IMR-90 (cell line): ENCODE results near the gene RSBN1. TPM values are rescaled to one million over a fixed set of nuclear protein-coding genes. Genes with fewer than 3 reads are reported as not detected.

Experiments
- ATAC-seq: fragments of 200-7000 bp; cut with Tn5 transposase; 2 replicates; pipeline ENCODE4 v1.9.1; 2020; ENCODE audit warnings: low read depth, mild to moderate bottlenecking, moderate library complexity
- BruUV-seq: library from RNA; stranded (reverse); fragments of 400-500 nt; replicated peaks from 2 replicates; lab custom pipeline; 2021; lab: Mats Ljungman, UMichigan
- CTCF ChIA-PET: fragments of 300-600 bp; formaldehyde crosslinking; extraction: SDS; loops from one replicate; lab custom pipeline; 2021; ENCODE audit warnings: antibody characterized with exemption; lab: Yijun Ruan, JAX
- POLR2A ChIA-PET: fragments of 300-600 bp; sonication (Branson Sonifier 250); formaldehyde crosslinking; loops from one replicate; lab custom pipeline; 2022; ENCODE audit warnings: antibody characterized with exemption; ENCODE audit not compliant: unreplicated experiment; lab: Charles Lee
- DNase-seq: peaks from one replicate; pipeline ENCODE4 v3.0.0; 2013
- H2AFZ ChIP-seq: replicated peaks from 2 replicates; pipeline ENCODE3; 2013; ENCODE audit warnings: low read length, mild to moderate bottlenecking; ENCODE audit not compliant: poor library complexity
- H2AK5ac ChIP-seq: 2 replicates; pipeline ENCODE4 v1.6.1; 2013; ENCODE audit warnings: low read depth, low read length, inconsistent platforms
- H2AK9ac ChIP-seq: replicated peaks from 2 replicates; pipeline ENCODE3; 2013; ENCODE audit warnings: mild to moderate bottlenecking, low read depth, low read length, moderate library complexity; ENCODE audit not compliant: poor library complexity
- H2BK120ac ChIP-seq: 2 replicates; pipeline ENCODE4 v1.6.1; 2013; ENCODE audit warnings: low read depth, low read length, inconsistent platforms
- H2BK15ac ChIP-seq: 3 replicates; pipeline ENCODE4 v1.6.1; 2013; ENCODE audit warnings: low read depth, low read length, inconsistent platforms
- H2BK20ac ChIP-seq: 2 replicates; pipeline ENCODE4 v1.6.1; 2013; ENCODE audit warnings: low read depth, mild to moderate bottlenecking, inconsistent platforms, low read length, moderate library complexity
- H2BK5ac ChIP-seq: 2 replicates; pipeline ENCODE4 v1.6.1; 2013; ENCODE audit warnings: mild to moderate bottlenecking, low read depth, low read length, inconsistent platforms; ENCODE audit not compliant: poor library complexity, severe bottlenecking
- H3K14ac ChIP-seq: replicated peaks from 2 replicates; pipeline ENCODE4 v1.6.1; 2013; ENCODE audit warnings: low read depth, low read length, inconsistent platforms
- H3K18ac ChIP-seq: 2 replicates; pipeline ENCODE4 v1.6.1; 2013; ENCODE audit warnings: low read depth, low read length, control low read depth
- H3K23ac ChIP-seq: 2 replicates; pipeline ENCODE4 v1.6.1; 2013; ENCODE audit warnings: low read depth, low read length, inconsistent platforms
- H3K27ac ChIP-seq: 2 replicates; pipeline ENCODE4 v1.5.1; 2013; ENCODE audit warnings: mild to moderate bottlenecking, control low read depth, low read length; ENCODE audit not compliant: insufficient read depth
- H3K27me3 ChIP-seq: 2 replicates; pipeline ENCODE4 v1.6.1; 2013; ENCODE audit warnings: low read length; ENCODE audit not compliant: control insufficient read depth, insufficient read depth
- H3K36me3 ChIP-seq: 2 replicates; pipeline ENCODE4 v1.6.1; 2013; ENCODE audit warnings: low read length, mixed read lengths; ENCODE audit not compliant: control insufficient read depth, insufficient read depth
- H3K4ac ChIP-seq: 2 replicates; pipeline ENCODE4 v1.6.1; 2013; ENCODE audit warnings: low read depth, low read length, inconsistent platforms
- H3K4me1 ChIP-seq: 2 replicates; pipeline ENCODE4 v1.6.1; 2013; ENCODE audit warnings: low read length, mixed read lengths; ENCODE audit not compliant: control insufficient read depth, insufficient read depth
- H3K4me2 ChIP-seq: 2 replicates; pipeline ENCODE4 v1.6.1; 2013; ENCODE audit warnings: low read depth, mild to moderate bottlenecking, control low read depth, low read length, moderate library complexity
- H3K4me3 ChIP-seq: 2 replicates; pipeline ENCODE4 v1.5.1; 2013; ENCODE audit warnings: low read depth, mild to moderate bottlenecking, control low read depth, low read length, moderate library complexity; ENCODE audit not compliant: insufficient read depth
- H3K56ac ChIP-seq: 2 replicates; pipeline ENCODE4 v1.6.1; 2013; ENCODE audit warnings: low read length, inconsistent platforms; ENCODE audit not compliant: insufficient read depth; ENCODE audit errors: extremely low read depth
- H3K79me1 ChIP-seq, 2 experiments: 2 replicates each; pipeline ENCODE4 v1.6.1; 2013; ENCODE audit warnings: low read length in 2 of 2, inconsistent platforms in 1 of 2, low read depth in 1 of 2
- H3K9ac ChIP-seq: 2 replicates; pipeline ENCODE4 v1.6.1; 2013; ENCODE audit warnings: low read depth, low read length, control low read depth
- H3K9me1 ChIP-seq: 2 replicates; pipeline ENCODE4 v1.6.1; 2013; ENCODE audit warnings: low read length, inconsistent platforms; ENCODE audit not compliant: insufficient read depth
- H3K9me3 ChIP-seq: 2 replicates; pipeline ENCODE4 v1.6.1; 2013; ENCODE audit warnings: low read length; ENCODE audit not compliant: control insufficient read depth, insufficient read depth
- H4K20me1 ChIP-seq: 2 replicates; pipeline ENCODE4 v1.6.1; 2013; ENCODE audit warnings: low read length, inconsistent platforms; ENCODE audit not compliant: insufficient read depth
- H4K5ac ChIP-seq: 2 replicates; pipeline ENCODE4 v1.6.1; 2013; ENCODE audit warnings: mild to moderate bottlenecking, low read depth, low read length, control low read depth
- H4K8ac ChIP-seq, 2 experiments: 2 replicates each; pipeline ENCODE4 v1.6.1; 2013; ENCODE audit warnings: low read depth in 2 of 2, low read length in 2 of 2, control low read depth in 1 of 2, inconsistent platforms in 1 of 2
- H4K91ac ChIP-seq: 2 replicates; pipeline ENCODE4 v1.6.1; 2013; ENCODE audit warnings: low read depth, low read length, inconsistent platforms; ENCODE audit not compliant: insufficient read depth
- CTCF ChIP-seq: conservative IDR thresholded peaks from 2 replicates; pipeline ENCODE4 v1.5.1; 2012; ENCODE audit warnings: mild to moderate bottlenecking, low read depth, low read length, improper control_type of control experiment
- WGBS, 2 experiments: methylation state at CpG; one replicate each; pipeline versions ENCODE4 v1.1.5 to v1.1.7; 2013; ENCODE audit warnings: missing lambda C conversion rate in 2 of 2; ENCODE audit not compliant: insufficient read length in 1 of 2; ENCODE audit errors: extremely low coverage in 2 of 2; 5-methylcytosine and 5-hydroxymethylcytosine counted together
- dilution Hi-C: fragments of 300-500 bp; cut with HindIII; formaldehyde crosslinking; loops from one replicate; pipeline ENCODE4 v1.14.3; 2018; ENCODE audit warnings: low sequenced_read_pairs; ENCODE audit not compliant: unreplicated experiment
- in situ Hi-C: fragments of 300-500 bp; cut with MboI; formaldehyde crosslinking; loops from 3 replicates; pipeline ENCODE4 v1.14.3; 2019; ENCODE audit warnings: low sequenced_read_pairs, inconsistent platforms, mixed read lengths
- intact Hi-C: fragments of 100-400 bp; cut with micrococcal nuclease; formaldehyde crosslinking; loops from 2 replicates; pipeline ENCODE4 v1.10.0; 2022
- polyA plus RNA-seq, 3 experiments: library from polyadenylated mRNA; depleted of rRNA; stranded (reverse); fragments of >200 nt; gene quantifications; 2 replicates each; pipeline ENCODE4 v1.2.3, GENCODE V29; 2012; ENCODE audit warnings: low replicate concordance in 1 of 3
- total RNA-seq: library from RNA; depleted of rRNA; stranded (reverse); fragments of >200 nt; gene quantifications from 2 replicates; pipeline ENCODE4 v1.2.3, GENCODE V29; 2012

The RSBN1 gene
- total and polyA plus RNA-seq, 2 of the 4 experiments (the other 2 are of a cell fraction): 5.3 to 11.7 TPM

- no peak overlapping the region for H4K5ac ChIP-seq
- CTCF ChIA-PET: no interaction called here
- in situ Hi-C loops (no loop called here), intact Hi-C loops (no loop called here), dilution Hi-C loops (no loop called here)
- no peak overlapping the region for H3K9ac ChIP-seq
- ATAC-seq (no peak), DNase-seq (no peak)
- H4K8ac ChIP-seq: no peak overlapping the region
- no peak overlapping the region for H3K14ac ChIP-seq
- H2BK5ac ChIP-seq: no peak overlapping the region
- no CpG with 5 or more reads among the region's 3 CpGs for WGBS, 2 experiments
- no peaks in the 10 kb centered on the region for H3K27me3 ChIP-seq
- no peak overlapping the region for H3K27ac ChIP-seq
- H2AK9ac ChIP-seq: no peak overlapping the region
- peaks cover 6% of the 10 kb centered on the region for H3K36me3 ChIP-seq
- H2BK120ac ChIP-seq: no peak overlapping the region
- H3K4me1 ChIP-seq: no peaks in the 10 kb centered on the region
- no peak overlapping the region for H2BK20ac ChIP-seq
- no peak overlapping the region for H3K4me3 ChIP-seq
- H3K4me2 ChIP-seq: no peak overlapping the region
- H3K23ac ChIP-seq: no peak overlapping the region
- no peak overlapping the region for H3K18ac ChIP-seq
- no peak overlapping the region for H3K56ac ChIP-seq
- H4K91ac ChIP-seq: no peak overlapping the region
- H2AK5ac ChIP-seq: no peak overlapping the region
- no peak for TF ChIP-seq CTCF
- no TSS peak for BruUV-seq
- H4K20me1 ChIP-seq: no peaks in the 10 kb centered on the region
- H3K9me3 ChIP-seq: no peaks in the 10 kb centered on the region
- peaks cover 3% of the 10 kb centered on the region; the same call in 1 of the 2 replicates for H3K9me1 ChIP-seq
- H2AFZ ChIP-seq: no peak overlapping the region
- H3K79me1 ChIP-seq: peaks cover 19 to 20% of the 10 kb centered on the region in 2 experiments; a peak in 3 of 4 replicates
- POLR2A ChIA-PET: no interaction called here
- no peak overlapping the region for H3K4ac ChIP-seq
- no peak overlapping the region for H2BK15ac ChIP-seq
These were observed 66.9 kb downstream of the RSBN1 start for GRCh38 chr1:113745425-113745824.
